GM21723 (cell line): ENCODE measurements around the gene PDE4B.

ENCODE experiments used
- ATAC-seq: cut with Tn5 transposase; IDR thresholded peaks from one replicate; pipeline ENCODE4 v1.9.1; 2021; ENCODE audit warnings: mild to moderate bottlenecking, moderate library complexity; ENCODE audit not compliant: unreplicated experiment

PDE4B gene

DNA sequence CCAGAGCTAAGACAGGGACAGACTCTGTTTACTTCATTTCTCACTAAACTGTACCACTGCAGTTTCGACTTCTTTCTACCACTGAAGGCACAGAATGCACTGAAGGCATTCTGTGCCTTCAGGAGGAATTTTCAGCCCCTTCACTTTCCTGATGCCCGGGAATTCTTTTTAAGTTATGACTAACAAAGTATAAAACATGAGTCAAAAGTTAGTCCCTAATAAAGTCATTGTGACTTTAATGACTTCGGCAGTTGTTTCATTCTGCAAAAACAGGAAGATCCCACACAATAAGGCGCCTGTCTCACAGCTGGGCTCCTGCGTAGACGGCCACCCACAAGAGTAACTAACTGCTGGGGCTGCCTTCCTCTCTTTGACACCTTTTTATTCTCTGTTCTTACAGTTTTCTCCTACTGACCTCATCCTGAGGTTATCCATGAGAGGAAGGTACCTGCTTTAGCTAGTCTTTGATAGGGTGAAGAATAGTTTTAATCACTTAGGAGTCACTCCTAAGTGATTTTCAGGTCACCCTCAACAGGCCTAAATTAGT lies 557.4 kb downstream of the PDE4B start:
- ATAC-seq: peak; percentile 73

GRCh38 chr1:66351478-66351877 lies 558.8 kb downstream of the PDE4B start:
- ATAC-seq: peak; percentile 37

DNA sequence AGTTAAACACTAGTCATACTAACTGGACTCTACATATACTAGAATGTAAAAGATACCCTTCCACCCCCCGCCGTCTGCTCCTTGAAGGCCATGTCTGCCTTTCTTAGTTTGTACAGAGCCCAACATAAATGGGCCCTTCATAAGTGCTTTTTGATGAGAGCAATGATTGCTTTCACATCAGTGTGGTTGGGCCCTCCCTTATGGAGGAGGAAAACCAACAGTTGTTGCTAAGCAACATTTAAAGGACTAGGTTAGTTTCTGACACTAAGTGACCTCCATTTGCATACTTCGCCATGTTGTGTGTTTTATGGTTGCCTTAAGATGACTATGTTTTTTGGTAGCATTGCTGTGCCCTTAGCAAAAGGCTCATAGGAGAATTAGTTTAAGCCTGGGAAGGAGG lies 559.2 kb downstream of the PDE4B start:
- peak; percentile 42 for ATAC-seq

DNA sequence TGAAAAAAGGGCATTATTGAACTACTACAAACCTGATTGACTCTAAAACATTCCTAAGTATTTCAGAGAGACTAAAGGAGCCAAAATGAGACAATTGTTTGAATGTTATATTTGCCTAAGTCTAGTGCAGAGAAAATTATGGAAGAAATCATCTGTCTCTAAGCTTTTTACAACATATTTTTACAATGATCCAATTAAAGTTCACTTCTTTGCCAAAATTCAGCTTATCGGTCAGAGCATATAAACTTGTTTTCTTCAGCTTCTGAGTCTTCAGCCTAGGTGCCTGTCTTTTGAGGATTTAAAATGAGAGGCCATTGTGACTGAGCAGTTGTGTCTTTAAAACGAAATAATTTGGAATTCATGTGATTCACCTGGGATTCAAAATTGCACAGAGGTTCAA lies 560.1 kb downstream of the PDE4B start:
- no peak for ATAC-seq

DNA sequence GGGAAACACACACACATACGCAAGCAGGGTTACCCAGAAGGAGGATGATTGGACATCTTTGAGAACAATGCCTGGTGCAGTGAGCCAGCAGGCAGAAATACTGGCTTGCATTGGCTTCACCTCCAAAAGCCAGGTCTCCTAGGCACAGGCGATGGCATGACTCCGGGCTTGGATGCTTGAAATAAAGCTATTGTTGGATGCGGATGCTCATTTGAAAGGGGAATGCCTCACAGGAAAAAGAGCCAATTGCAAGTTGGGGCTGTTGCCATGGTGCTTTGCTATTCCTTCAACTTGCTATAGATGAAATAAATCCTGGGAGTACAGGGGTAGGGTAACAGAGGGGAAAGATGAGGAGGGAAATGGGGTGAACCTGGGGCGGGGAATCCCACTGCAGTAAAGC lies 560.6 kb downstream of the PDE4B start:
- no peak for ATAC-seq

DNA sequence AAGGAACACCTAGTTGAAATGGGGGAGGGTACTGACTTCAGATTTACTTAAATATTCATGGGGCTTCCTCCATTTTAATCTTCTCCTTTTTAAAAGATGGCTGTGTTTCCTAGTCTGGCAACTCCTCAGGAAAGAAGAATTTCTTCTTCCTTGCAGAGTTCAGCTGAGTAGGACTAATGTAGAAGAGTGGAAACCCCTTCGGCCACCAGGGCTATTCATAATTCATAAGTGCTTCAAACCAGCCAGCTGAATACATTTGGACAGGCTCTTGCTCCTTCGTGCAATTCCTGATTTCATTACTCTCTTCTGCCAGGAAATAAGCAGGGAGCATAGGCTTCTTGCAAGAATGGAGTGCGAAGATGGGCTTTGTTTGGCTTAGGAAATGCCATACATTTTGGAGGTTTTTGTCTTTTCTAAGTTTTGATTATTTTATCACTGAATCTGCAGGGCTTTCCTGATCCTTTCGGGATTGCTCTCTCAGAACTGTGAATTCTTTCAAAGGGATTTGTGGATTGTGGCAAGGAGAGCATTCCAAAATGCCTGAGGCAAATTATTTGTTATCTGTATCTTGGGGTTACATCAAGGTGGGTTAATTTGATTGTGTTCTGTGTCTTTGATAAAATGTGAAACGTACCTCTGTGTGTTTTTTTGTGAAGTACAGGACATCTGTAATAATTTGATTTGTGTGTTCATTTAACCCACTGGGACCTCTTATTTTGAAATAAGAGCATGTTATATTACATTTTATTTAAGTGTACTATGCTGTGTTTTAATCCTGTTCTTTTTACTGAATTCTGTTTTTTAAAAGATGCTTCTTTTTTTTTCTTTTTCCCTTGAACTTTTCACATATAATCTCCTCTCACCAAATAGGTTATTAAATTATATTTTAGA lies 561.9 kb downstream of the PDE4B start:
- ATAC-seq: no peak

DNA sequence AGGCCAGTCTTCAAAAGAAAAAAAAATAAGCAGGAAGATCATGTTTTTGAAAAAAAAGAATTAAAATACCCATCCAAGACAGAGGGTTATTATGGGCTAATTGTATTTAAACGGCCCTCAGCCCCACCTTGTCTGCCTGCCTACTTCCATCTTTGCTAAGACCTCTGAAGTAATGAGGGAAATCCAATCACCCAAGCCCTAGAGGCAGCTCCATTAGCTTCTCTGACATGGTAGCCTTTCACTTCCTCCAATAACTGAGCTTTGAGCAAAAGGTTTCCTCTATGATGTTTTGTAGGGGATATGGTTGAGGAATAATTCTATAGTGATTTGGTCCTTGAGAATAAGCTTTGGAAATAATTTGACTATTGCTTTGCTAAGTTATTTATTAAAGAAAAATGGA lies 563.1 kb downstream of the PDE4B start:
- no peak for ATAC-seq

- no peak for ATAC-seq
Measured at GRCh38 chr1:66356605-66357004, 563.9 kb downstream of the PDE4B start.

GRCh38 chr1:66357021-66357420 lies 564.3 kb downstream of the PDE4B start:
- no peak for ATAC-seq

- no peak for ATAC-seq
Measured at GRCh38 chr1:66357478-66358197, 564.9 kb downstream of the PDE4B start.

DNA sequence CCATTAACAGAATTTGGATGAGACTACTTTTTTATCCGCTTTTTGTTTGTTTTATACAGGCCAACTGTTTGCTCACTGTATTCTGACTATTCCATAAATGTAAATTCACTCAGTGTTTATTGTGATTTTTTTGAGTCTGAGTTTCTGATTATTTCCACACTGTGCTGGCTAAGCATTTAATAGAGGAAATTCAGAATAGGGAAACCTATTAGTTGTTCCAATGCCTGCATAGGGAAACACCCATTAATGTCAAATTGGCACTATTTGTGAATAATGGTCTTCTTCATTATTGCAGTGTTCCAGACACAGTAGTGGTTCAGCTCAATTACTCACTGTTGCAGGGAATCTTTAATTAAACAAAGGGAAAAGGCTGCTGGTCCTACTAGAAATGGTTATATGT lies 566.6 kb downstream of the PDE4B start:
- ATAC-seq: no peak

GRCh38 chr1:66359815-66360214 lies 567.1 kb downstream of the PDE4B start:
- ATAC-seq: no peak

GRCh38 chr1:66360285-66360724 lies 567.6 kb downstream of the PDE4B start:
- peak; percentile 54 for ATAC-seq

DNA sequence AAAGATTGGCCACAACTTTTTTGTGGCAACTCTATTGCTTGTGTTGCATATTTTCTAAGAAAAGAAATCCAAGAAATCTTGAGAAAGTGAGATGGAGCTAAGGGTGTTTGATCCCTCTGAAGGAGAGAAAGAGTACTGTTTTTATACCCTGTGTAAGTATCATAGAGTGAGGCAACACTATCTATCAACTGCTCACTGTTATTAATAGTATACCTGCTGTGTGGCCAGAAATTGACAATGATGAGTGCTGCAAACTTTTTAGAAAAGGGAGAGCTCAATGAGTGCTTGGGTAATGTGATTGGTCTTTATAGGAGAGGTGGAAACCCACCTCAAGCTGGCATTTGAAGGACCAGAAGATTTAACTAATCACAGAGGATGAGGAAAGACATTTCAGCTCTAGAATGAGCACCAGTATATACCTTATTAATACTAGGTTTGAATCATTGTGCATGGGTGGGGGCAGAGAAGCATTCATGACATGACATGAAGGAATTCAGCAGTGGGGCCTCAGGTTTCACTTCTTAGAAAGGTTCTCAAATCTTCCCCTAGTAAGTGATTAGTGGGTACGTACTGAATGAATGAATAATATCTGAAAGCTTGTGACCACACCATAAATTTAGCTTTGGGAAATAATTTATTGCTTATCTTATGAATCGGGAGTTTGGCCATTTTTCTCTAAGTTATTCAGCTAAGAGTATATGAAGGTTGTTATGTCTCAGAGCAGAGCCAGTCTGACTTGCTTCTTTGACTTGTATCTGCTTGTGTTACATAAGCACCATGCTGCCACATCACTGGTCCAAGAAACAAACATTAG lies 572.1 kb downstream of the PDE4B start:
- ATAC-seq: peak; percentile 57

- no peak for ATAC-seq
Measured at GRCh38 chr1:66365635-66366034, 572.9 kb downstream of the PDE4B start.

GRCh38 chr1:66366634-66367033 lies 573.9 kb downstream of the PDE4B start:
- no peak for ATAC-seq

DNA sequence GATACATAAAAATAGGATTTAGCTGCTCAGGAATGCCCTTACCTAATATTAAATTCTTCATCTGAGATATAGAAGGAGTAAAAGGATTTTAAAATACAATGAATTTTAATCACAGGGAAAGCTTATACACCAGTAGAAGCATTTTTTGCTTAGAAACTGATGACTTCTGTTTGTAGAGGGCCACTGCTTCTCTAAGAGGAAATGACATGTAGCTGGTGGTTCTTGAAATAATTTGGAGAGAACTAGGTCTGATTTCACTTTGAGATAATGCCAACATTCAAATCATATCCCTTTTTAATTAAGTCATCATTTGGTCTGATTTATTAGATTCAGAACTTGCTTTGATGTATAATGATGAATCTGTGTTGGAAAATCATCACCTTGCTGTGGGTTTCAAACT lies 574.7 kb downstream of the PDE4B start:
- no peak for ATAC-seq

DNA sequence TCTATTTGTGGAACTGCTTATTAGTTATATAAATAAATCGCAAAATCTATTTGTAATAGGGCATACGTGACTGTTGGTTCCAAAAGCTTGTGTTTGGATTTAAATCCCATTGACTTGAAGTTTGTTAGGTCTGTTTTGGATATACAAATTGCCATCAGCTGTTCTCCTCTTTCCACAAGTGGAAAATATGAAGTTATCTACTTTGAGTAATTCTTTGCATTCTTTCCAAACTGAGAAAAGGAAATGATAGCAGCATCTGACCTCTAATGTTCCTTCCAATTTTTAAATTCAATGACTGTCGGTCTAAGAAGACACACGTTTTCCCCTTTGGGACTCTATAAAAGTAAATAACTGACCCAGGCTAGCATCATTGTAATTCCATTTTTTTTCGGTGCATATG lies 575.6 kb downstream of the PDE4B start:
- ATAC-seq: no peak

GRCh38 chr1:66370462-66370971 lies 577.8 kb downstream of the PDE4B start:
- ATAC-seq: no peak

DNA sequence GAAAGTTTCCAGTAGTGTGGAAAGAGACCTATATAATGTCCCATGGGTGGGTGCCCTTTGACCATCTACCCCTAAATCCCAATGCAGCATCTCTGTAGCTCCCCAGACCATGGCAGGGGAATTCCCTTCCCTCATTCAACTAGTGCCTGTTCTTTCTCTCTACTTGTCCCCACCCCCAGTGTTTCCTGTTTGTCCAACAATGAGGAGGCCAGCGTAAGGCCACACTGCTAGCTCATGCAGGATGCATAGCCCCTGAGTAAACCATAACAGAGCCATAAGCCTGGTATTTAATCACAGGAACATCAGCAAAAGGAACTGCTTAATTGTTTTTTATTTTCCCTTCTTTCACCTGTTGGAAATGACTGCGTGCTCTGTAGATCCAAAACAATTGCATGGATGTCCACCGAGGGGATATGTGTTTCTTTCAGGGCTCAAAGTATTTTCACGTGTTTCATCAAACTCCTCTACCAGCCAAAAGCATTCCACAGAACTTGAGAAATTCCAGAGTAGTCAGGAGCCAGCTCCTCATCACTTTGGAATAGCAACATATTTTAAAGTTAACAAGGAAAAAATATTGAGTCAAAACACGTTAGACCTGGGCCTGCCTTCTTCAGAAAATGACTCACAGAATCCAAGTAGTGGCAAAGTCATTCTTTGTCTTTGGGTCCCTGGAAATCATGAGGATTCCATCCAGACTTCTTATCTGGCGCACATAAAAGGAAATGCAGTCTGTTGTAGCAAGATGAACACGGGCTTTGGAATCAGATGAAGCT lies 578.7 kb downstream of the PDE4B start:
- peak; percentile 23 for ATAC-seq
